OCI-LY3 (cell line): Measurements from ENCODE around the gene ZNF365.

Source experiments
- H2AFZ ChIP-seq: fragments of 200-600, 300-600 bp; shearing (Covaris generic); 2 replicates; pipeline ENCODE4 v1.6.0; 2014; ENCODE audit warnings: antibody characterized with exemption, low read depth, low read length
- H3K27ac ChIP-seq: fragments of 200-600, 300-600 bp; sonication (generic); 2 replicates; pipeline ENCODE4 v1.5.1; 2014; ENCODE audit warnings: mild to moderate bottlenecking, low read length, moderate library complexity, mixed read lengths
- H3K27me3 ChIP-seq: fragments of 200-600, 300-600 bp; sonication (generic); 2 replicates; pipeline ENCODE4 v1.6.1; 2014; ENCODE audit warnings: low read depth, low read length, mixed read lengths
- H3K36me3 ChIP-seq: fragments of 200-600, 300-600 bp; sonication (generic); replicated peaks from 2 replicates; pipeline ENCODE3; 2014; ENCODE audit warnings: low read depth, low read length, mixed read lengths
- H3K4me1 ChIP-seq: fragments of 300-600, 200-600 bp; sonication (generic); 2 replicates; pipeline ENCODE4 v1.6.1; 2014; ENCODE audit warnings: low read length, mixed read lengths
- H3K4me2 ChIP-seq: fragments of 200-600, 300-600 bp; sonication (generic); 2 replicates; pipeline ENCODE4 v1.6.1; 2014; ENCODE audit warnings: low read length, mixed read lengths
- H3K4me3 ChIP-seq: fragments of 300-600, 200-600 bp; sonication (generic); 2 replicates; pipeline ENCODE4 v1.5.1; 2014; ENCODE audit warnings: antibody characterized with exemption, mild to moderate bottlenecking, low read length, moderate library complexity
- H3K79me2 ChIP-seq: fragments of 300-600, 200-600 bp; shearing (Covaris generic); 2 replicates; pipeline ENCODE4 v1.6.1; 2014; ENCODE audit warnings: mild to moderate bottlenecking, low read length, mixed read lengths
- H3K9ac ChIP-seq: fragments of 300-600, 200-600 bp; shearing (Covaris generic); 2 replicates; pipeline ENCODE4 v1.6.0; 2014; ENCODE audit warnings: mild to moderate bottlenecking, low read length, moderate library complexity
- H3K9me3 ChIP-seq: fragments of 200-600, 300-600 bp; shearing (Covaris generic); 2 replicates; pipeline ENCODE4 v1.6.1; 2014; ENCODE audit warnings: low read length, mixed read lengths; ENCODE audit not compliant: insufficient read depth
- H4K20me1 ChIP-seq: fragments of 200-600, 300-600 bp; sonication (generic); 2 replicates; pipeline ENCODE4 v1.6.1; 2016; ENCODE audit warnings: low read length, mixed read lengths; ENCODE audit not compliant: insufficient read depth
- CTCF ChIP-seq: fragments of 200-600, 300-600 bp; sonication (generic); IDR thresholded peaks from 2 replicates; pipeline ENCODE4 v1.5.1; 2014; ENCODE audit warnings: antibody characterized with exemption, low read length, low read depth
- EZH2phosphoT487 ChIP-seq: fragments of 200-600 bp; shearing (Covaris generic); IDR thresholded peaks from 2 replicates; pipeline ENCODE4 v1.6.1; 2018; ENCODE audit warnings: antibody characterized with exemption, mixed run types, low read depth

Gene ZNF365

DNA sequence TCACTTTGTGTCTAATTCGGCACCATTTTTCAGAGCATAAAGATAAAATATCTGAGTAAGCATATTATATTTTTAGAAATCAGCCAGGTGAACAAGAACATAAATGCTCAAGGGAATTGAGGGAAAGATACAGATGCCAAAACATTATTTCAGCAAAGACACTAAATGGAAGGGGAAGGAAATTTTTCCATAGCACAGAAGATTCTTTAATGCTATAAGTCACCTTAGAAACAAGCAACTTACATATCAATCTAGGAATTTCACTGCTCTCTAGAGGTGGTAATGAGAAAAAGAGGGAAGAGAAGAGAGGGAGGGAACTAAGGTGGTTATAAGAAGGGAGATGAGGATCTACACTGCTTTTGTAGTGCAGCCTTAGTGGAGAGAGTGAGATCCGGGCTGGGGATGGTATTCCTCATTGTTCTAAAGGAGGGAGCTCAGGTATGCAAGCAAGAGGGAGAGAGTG, 20.4 kb downstream of the ZNF365 start:
- TF ChIP-seq CTCF (no peak), EZH2phosphoT487 (no peak)
- no peaks in the 10 kb centered on the region for H3K79me2 ChIP-seq
- no peak overlapping the region for H3K9ac ChIP-seq
- no peak overlapping the region for H3K27ac ChIP-seq
- no peak overlapping the region for H2AFZ ChIP-seq
- no peak overlapping the region for H3K4me2 ChIP-seq
- H3K4me3 ChIP-seq: no peak overlapping the region
- H3K4me1 ChIP-seq: no peaks in the 10 kb centered on the region
- no peaks in the 10 kb centered on the region for H4K20me1 ChIP-seq
- H3K36me3 ChIP-seq: no peaks in the 10 kb centered on the region
- H3K27me3 ChIP-seq: no peaks in the 10 kb centered on the region
- H3K9me3 ChIP-seq: no peaks in the 10 kb centered on the region

GRCh38 chr10:62395892-62396291, 21.7 kb downstream of the ZNF365 start:
- TF ChIP-seq CTCF: no peak
- TF ChIP-seq EZH2phosphoT487: no peak
- Histone ChIP-seq H4K20me1 (no peaks in the 10 kb centered on the region), H2AFZ (no peak overlapping the region), H3K27ac (no peak overlapping the region), H3K4me3 (no peak overlapping the region), H3K9me3 (no peaks in the 10 kb centered on the region), H3K9ac (no peak overlapping the region), H3K4me1 (no peaks in the 10 kb centered on the region), H3K79me2 (no peaks in the 10 kb centered on the region), H3K4me2 (no peak overlapping the region), H3K36me3 (no peaks in the 10 kb centered on the region), H3K27me3 (no peaks in the 10 kb centered on the region)

- no peak overlapping the region for H3K9ac ChIP-seq
- H4K20me1 ChIP-seq: no peaks in the 10 kb centered on the region
- no peaks in the 10 kb centered on the region for H3K36me3 ChIP-seq
- H3K27ac ChIP-seq: no peak overlapping the region
- H3K4me1 ChIP-seq: no peaks in the 10 kb centered on the region
- no peak overlapping the region for H2AFZ ChIP-seq
- no peaks in the 10 kb centered on the region for H3K79me2 ChIP-seq
- no peak overlapping the region for H3K4me2 ChIP-seq
- no peak overlapping the region for H3K4me3 ChIP-seq
- no peaks in the 10 kb centered on the region for H3K27me3 ChIP-seq
- no peak for TF ChIP-seq CTCF
- no peak for TF ChIP-seq EZH2phosphoT487
- no peaks in the 10 kb centered on the region for H3K9me3 ChIP-seq
Measured at GRCh38 chr10:62396864-62397263, 22.7 kb downstream of the ZNF365 start.

GRCh38 chr10:62399211-62399610, 25.0 kb downstream of the ZNF365 start:
- Histone ChIP-seq H3K4me1 (no peaks in the 10 kb centered on the region), H3K9me3 (no peaks in the 10 kb centered on the region), H3K4me2 (no peak overlapping the region), H3K79me2 (no peaks in the 10 kb centered on the region), H3K27me3 (no peaks in the 10 kb centered on the region), H2AFZ (no peak overlapping the region), H3K4me3 (no peak overlapping the region), H4K20me1 (no peaks in the 10 kb centered on the region), H3K27ac (no peak overlapping the region), H3K36me3 (no peaks in the 10 kb centered on the region), H3K9ac (no peak overlapping the region)
- TF ChIP-seq CTCF: no peak
- TF ChIP-seq EZH2phosphoT487: no peak
